K562 (cell line): ENCODE data around the gene GNPTAB. TPM values are rescaled to one million over a fixed set of nuclear protein-coding genes. Genes with fewer than 3 reads are reported as not detected.

Experiments
- BHLHE40 ChIP-seq: IDR thresholded peaks from 2 replicates; pipeline ENCODE4 v1.6.1; 2011; ENCODE audit warnings: low read length, improper control_type of control experiment
- C11orf30 ChIP-seq: fragments of 450-650 bp; IDR thresholded peaks from 2 replicates; pipeline ENCODE4 v1.6.1; 2016; ENCODE audit warnings: low read depth, mild to moderate bottlenecking
- CBFA2T3 ChIP-seq: fragments of 450-650 bp; IDR thresholded peaks from 2 replicates; pipeline ENCODE4 v1.6.1; 2017
- CHCHD3 ChIP-seq: fragments of 250-450 bp; sonication (Bioruptor Pico); IDR thresholded peaks from 2 replicates; pipeline ENCODE4 v2.1.2; 2022; ENCODE audit warnings: mild to moderate bottlenecking
- HDAC1 ChIP-seq, 2 experiments: fragments of 450-650 bp; IDR thresholded peaks; 2 replicates each; pipeline ENCODE4 v1.6.1; 2016 to 2017; ENCODE audit warnings: inconsistent platforms in 1 of 2, mild to moderate bottlenecking in 1 of 2, moderate library complexity in 1 of 2
- KDM1A ChIP-seq, 2 experiments: fragments of 450-650 bp; IDR thresholded peaks; 2 replicates each; pipeline ENCODE4 v1.6.1; 2016; ENCODE audit warnings: mild to moderate bottlenecking in 2 of 2
- KLF16 ChIP-seq: IDR thresholded peaks from 2 replicates; pipeline ENCODE4 v1.6.1; 2016; ENCODE audit warnings: antibody characterized with exemption
- RCOR1 ChIP-seq, 2 experiments: IDR thresholded peaks; 2 replicates each; pipeline ENCODE4 v1.6.1; 2012; ENCODE audit warnings: low read depth in 2 of 2, low read length in 2 of 2, borderline replicate concordance in 1 of 2, improper control_type of control experiment in 1 of 2
- SMARCA4 ChIP-seq: fragments of 450-650 bp; IDR thresholded peaks from 2 replicates; pipeline ENCODE4 v1.6.1; 2016
- SMARCC2 ChIP-seq: fragments of 450-650 bp; IDR thresholded peaks from 2 replicates; pipeline ENCODE4 v1.6.1; 2017; ENCODE audit warnings: antibody characterized with exemption, moderate library complexity, mild to moderate bottlenecking, low read depth
- SOX6 ChIP-seq: fragments of 450-650 bp; IDR thresholded peaks from 2 replicates; pipeline ENCODE4 v1.6.1; 2014; ENCODE audit warnings: mild to moderate bottlenecking
- STAT5A ChIP-seq: IDR thresholded peaks from 2 replicates; pipeline ENCODE4 v1.6.1; 2012; ENCODE audit warnings: low read length, inconsistent platforms, borderline replicate concordance
- TAL1 ChIP-seq: fragments of 450-650 bp; IDR thresholded peaks from 2 replicates; pipeline ENCODE4 v1.6.1; 2016; ENCODE audit warnings: mild to moderate bottlenecking
- XRCC5 ChIP-seq: fragments of 200-400 bp; formaldehyde crosslinking; IDR thresholded peaks from 2 replicates; pipeline ENCODE4 v1.6.1; 2017; ENCODE audit warnings: low read depth, mild to moderate bottlenecking, low read length
- YBX1 ChIP-seq: fragments of 450-650 bp; IDR thresholded peaks from 2 replicates; pipeline ENCODE4 v1.7.1; 2016; ENCODE audit warnings: mild to moderate bottlenecking
- polyA plus RNA-seq, 8 experiments: library from polyadenylated mRNA; depleted of rRNA in 4 of 8; stranded (reverse) in 5 of 8; unstranded in 3 of 8; fragments of >200 nt; fragmentation: Nextera tagmentation in 2 of 8; fragmentation: Illumina TruSeq in 1 of 8; extraction: Ambion mirVana in 2 of 8; extraction: Trizol in 1 of 8; gene quantifications; 2 replicates each; pipeline versions ENCODE4 v1.2.1 to v1.2.3, GENCODE V29; 2011 to 2014; ENCODE audit warnings: inconsistent platforms in 1 of 8, missing spikeins in 1 of 8
- total RNA-seq, 7 experiments: library from RNA; depleted of rRNA in 6 of 7; stranded (reverse); fragments of >200 nt in 6 of 7; fragmentation: Illumina TruSeq in 2 of 7; extraction: Trizol in 2 of 7; gene quantifications; 2 replicates each; pipeline versions ENCODE4 v1.2.1 to v1.2.3, GENCODE V29; 2011 to 2021; ENCODE audit warnings: low replicate concordance in 1 of 7
- TF ChIP-seq, protein P1 (sequence below): fragments of 450-650 bp; IDR thresholded peaks from 2 replicates; pipeline ENCODE4 v1.6.1; 2016; ENCODE audit warnings: mild to moderate bottlenecking, moderate library complexity
- TF ChIP-seq, protein P2 (sequence below), 2 experiments: fragments of 450-650 bp in 1 of 2; sonication (generic) in 1 of 2; formaldehyde crosslinking in 1 of 2; IDR thresholded peaks in 1 of 2; conservative IDR thresholded peaks in 1 of 2; 2 replicates each; pipeline versions ENCODE4 v1.6.1 to v1.8.1; 2016 to 2023; ENCODE audit warnings: mild to moderate bottlenecking in 2 of 2, moderate library complexity in 2 of 2, inconsistent platforms in 1 of 2, missing genetic modification reagents in 1 of 2
- TF ChIP-seq, protein P3 (sequence below): fragments of 450-650 bp; IDR thresholded peaks from 2 replicates; pipeline ENCODE4 v1.6.1; 2016

GNPTAB gene
- total and polyA plus RNA-seq, 9 of the 15 experiments (the other 6 are each of a cell fraction or from before 2014, with no cell fraction given) = 5.9 to 23.2 (median 19.3) TPM

DNA sequence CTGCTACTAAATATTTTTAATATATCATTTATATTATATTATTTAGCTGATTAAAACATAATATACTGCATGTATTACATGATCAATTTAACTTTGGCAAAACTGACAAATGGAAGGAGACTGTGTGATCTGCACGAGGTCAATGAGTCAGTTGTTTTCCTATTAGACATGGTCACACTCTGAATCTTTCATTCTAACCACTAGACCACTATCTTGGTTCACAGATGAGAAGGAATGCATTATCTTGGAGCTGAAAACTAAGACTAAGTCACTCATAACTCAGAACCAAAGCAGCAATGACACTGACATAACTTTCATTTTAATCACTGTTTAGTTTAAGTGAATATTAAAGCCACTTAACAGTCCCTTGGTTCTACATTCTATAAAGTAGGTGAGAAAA is 37.4 kb downstream of the GNPTAB start (continued):
- TF ChIP-seq C11orf30 (peak; percentile 61), YBX1 (no peak), CBFA2T3 (peak; percentile 86), RCOR1 (IDR thresholded peaks at IDR 0.05; ENCODE audit: borderline replicate concordance in 1 of 2, low read depth in 2 of 2, low read length in 2 of 2) (peak in 1 of 2 experiments; percentile 55; a peak in 1 of 4 replicates), XRCC5 (no peak), SMARCA4 (peak; percentile 87), SMARCC2 (peak; percentile 65; the same call in 1 of the 2 replicates), KLF16 (peak; percentile 59), HDAC1 (IDR thresholded peaks at IDR 0.05) (peak in 1 of 2 experiments; percentile 54; a peak in 1 of 4 replicates), CHCHD3 (CRISPR knock-in tag) (no peak), STAT5A (peak; percentile 61), BHLHE40 (peak; percentile 79), TAL1 (peak; percentile 75), KDM1A (IDR thresholded peaks at IDR 0.05) (peak; percentile 84 to 89), SOX6 (peak; percentile 70)
- TF ChIP-seq, protein P1, sequence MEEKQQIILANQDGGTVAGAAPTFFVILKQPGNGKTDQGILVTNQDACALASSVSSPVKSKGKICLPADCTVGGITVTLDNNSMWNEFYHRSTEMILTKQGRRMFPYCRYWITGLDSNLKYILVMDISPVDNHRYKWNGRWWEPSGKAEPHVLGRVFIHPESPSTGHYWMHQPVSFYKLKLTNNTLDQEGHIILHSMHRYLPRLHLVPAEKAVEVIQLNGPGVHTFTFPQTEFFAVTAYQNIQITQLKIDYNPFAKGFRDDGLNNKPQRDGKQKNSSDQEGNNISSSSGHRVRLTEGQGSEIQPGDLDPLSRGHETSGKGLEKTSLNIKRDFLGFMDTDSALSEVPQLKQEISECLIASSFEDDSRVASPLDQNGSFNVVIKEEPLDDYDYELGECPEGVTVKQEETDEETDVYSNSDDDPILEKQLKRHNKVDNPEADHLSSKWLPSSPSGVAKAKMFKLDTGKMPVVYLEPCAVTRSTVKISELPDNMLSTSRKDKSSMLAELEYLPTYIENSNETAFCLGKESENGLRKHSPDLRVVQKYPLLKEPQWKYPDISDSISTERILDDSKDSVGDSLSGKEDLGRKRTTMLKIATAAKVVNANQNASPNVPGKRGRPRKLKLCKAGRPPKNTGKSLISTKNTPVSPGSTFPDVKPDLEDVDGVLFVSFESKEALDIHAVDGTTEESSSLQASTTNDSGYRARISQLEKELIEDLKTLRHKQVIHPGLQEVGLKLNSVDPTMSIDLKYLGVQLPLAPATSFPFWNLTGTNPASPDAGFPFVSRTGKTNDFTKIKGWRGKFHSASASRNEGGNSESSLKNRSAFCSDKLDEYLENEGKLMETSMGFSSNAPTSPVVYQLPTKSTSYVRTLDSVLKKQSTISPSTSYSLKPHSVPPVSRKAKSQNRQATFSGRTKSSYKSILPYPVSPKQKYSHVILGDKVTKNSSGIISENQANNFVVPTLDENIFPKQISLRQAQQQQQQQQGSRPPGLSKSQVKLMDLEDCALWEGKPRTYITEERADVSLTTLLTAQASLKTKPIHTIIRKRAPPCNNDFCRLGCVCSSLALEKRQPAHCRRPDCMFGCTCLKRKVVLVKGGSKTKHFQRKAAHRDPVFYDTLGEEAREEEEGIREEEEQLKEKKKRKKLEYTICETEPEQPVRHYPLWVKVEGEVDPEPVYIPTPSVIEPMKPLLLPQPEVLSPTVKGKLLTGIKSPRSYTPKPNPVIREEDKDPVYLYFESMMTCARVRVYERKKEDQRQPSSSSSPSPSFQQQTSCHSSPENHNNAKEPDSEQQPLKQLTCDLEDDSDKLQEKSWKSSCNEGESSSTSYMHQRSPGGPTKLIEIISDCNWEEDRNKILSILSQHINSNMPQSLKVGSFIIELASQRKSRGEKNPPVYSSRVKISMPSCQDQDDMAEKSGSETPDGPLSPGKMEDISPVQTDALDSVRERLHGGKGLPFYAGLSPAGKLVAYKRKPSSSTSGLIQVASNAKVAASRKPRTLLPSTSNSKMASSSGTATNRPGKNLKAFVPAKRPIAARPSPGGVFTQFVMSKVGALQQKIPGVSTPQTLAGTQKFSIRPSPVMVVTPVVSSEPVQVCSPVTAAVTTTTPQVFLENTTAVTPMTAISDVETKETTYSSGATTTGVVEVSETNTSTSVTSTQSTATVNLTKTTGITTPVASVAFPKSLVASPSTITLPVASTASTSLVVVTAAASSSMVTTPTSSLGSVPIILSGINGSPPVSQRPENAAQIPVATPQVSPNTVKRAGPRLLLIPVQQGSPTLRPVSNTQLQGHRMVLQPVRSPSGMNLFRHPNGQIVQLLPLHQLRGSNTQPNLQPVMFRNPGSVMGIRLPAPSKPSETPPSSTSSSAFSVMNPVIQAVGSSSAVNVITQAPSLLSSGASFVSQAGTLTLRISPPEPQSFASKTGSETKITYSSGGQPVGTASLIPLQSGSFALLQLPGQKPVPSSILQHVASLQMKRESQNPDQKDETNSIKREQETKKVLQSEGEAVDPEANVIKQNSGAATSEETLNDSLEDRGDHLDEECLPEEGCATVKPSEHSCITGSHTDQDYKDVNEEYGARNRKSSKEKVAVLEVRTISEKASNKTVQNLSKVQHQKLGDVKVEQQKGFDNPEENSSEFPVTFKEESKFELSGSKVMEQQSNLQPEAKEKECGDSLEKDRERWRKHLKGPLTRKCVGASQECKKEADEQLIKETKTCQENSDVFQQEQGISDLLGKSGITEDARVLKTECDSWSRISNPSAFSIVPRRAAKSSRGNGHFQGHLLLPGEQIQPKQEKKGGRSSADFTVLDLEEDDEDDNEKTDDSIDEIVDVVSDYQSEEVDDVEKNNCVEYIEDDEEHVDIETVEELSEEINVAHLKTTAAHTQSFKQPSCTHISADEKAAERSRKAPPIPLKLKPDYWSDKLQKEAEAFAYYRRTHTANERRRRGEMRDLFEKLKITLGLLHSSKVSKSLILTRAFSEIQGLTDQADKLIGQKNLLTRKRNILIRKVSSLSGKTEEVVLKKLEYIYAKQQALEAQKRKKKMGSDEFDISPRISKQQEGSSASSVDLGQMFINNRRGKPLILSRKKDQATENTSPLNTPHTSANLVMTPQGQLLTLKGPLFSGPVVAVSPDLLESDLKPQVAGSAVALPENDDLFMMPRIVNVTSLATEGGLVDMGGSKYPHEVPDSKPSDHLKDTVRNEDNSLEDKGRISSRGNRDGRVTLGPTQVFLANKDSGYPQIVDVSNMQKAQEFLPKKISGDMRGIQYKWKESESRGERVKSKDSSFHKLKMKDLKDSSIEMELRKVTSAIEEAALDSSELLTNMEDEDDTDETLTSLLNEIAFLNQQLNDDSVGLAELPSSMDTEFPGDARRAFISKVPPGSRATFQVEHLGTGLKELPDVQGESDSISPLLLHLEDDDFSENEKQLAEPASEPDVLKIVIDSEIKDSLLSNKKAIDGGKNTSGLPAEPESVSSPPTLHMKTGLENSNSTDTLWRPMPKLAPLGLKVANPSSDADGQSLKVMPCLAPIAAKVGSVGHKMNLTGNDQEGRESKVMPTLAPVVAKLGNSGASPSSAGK = peak; percentile 66; the same call in 1 of the 2 replicates
- TF ChIP-seq, protein P2, sequence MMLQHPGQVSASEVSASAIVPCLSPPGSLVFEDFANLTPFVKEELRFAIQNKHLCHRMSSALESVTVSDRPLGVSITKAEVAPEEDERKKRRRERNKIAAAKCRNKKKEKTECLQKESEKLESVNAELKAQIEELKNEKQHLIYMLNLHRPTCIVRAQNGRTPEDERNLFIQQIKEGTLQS (IDR thresholded peaks at IDR 0.05) = peak; percentile 66; the same call in 1 of the 2 replicates
- TF ChIP-seq, protein P2 (CRISPR knock-in tag; conservative IDR thresholded peaks at IDR 0.05) = no peak
- TF ChIP-seq, protein P3, sequence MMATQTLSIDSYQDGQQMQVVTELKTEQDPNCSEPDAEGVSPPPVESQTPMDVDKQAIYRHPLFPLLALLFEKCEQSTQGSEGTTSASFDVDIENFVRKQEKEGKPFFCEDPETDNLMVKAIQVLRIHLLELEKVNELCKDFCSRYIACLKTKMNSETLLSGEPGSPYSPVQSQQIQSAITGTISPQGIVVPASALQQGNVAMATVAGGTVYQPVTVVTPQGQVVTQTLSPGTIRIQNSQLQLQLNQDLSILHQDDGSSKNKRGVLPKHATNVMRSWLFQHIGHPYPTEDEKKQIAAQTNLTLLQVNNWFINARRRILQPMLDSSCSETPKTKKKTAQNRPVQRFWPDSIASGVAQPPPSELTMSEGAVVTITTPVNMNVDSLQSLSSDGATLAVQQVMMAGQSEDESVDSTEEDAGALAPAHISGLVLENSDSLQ = peak; percentile 79
